Smooth muscle cell (in vitro differentiated cells): ENCODE data around the gene ZNF716. TPM values are rescaled to one million over a fixed set of nuclear protein-coding genes. Genes with fewer than 3 reads are reported as not detected.

ENCODE experiments used
- DNase-seq: peaks from one replicate; lab custom pipeline; 2025; ENCODE audit not compliant: unreplicated experiment; lab: John Stamatoyannopoulos, UW
- H2AFZ ChIP-seq: fragments of 200-600 bp; sonication (generic); 2 replicates; pipeline ENCODE4 v1.6.0; 2016; ENCODE audit warnings: antibody characterized with exemption, low read depth, mild to moderate bottlenecking
- H3F3A ChIP-seq: fragments of 200-600 bp; sonication (generic); 2 replicates; pipeline ENCODE4 v1.6.0; 2017; ENCODE audit warnings: antibody characterized with exemption, low read depth
- H3K27ac ChIP-seq: fragments of 200-600 bp; sonication (generic); 2 replicates; pipeline ENCODE4 v1.5.1; 2016; ENCODE audit warnings: low read depth, mild to moderate bottlenecking
- H3K27me3 ChIP-seq: fragments of 200-600 bp; sonication (generic); 2 replicates; pipeline ENCODE4 v1.6.1; 2016; ENCODE audit warnings: low read depth, mild to moderate bottlenecking
- H3K36me3 ChIP-seq: fragments of 200-600 bp; sonication (generic); 2 replicates; pipeline ENCODE4 v1.5.1; 2016; ENCODE audit warnings: low read depth
- H3K4me1 ChIP-seq: fragments of 200-600 bp; sonication (generic); 2 replicates; pipeline ENCODE4 v1.5.1; 2016; ENCODE audit warnings: low read depth
- H3K4me2 ChIP-seq: fragments of 200-600 bp; sonication (generic); 2 replicates; pipeline ENCODE4 v1.6.0; 2016; ENCODE audit warnings: mild to moderate bottlenecking
- H3K4me3 ChIP-seq: fragments of 200-600 bp; sonication (generic); 2 replicates; pipeline ENCODE4 v1.5.1; 2016; ENCODE audit warnings: mild to moderate bottlenecking
- H3K79me2 ChIP-seq: fragments of 200-600 bp; sonication (generic); 2 replicates; pipeline ENCODE4 v1.6.0; 2016; ENCODE audit warnings: low read depth, mild to moderate bottlenecking
- H3K9ac ChIP-seq: fragments of 200-600 bp; sonication (generic); 2 replicates; pipeline ENCODE4 v1.6.0; 2016; ENCODE audit warnings: low read depth
- H3K9me3 ChIP-seq: fragments of 200-600 bp; sonication (generic); replicated peaks from 2 replicates; pipeline ENCODE4 v1.5.1; 2016; ENCODE audit warnings: low read depth
- H4K20me1 ChIP-seq: fragments of 200-600 bp; sonication (generic); 2 replicates; pipeline ENCODE4 v1.6.0; 2016; ENCODE audit warnings: low read depth
- CTCF ChIP-seq: fragments of 200-600 bp; sonication (generic); IDR thresholded peaks from 2 replicates; pipeline ENCODE4 v1.5.1; 2017; ENCODE audit warnings: borderline replicate concordance, mild to moderate bottlenecking, antibody characterized with exemption; ENCODE audit not compliant: insufficient read depth, poor library complexity, severe bottlenecking
- WGBS: methylation state at CpG from one replicate; pipeline ENCODE4 v1.1.7; 2016; ENCODE audit warnings: low lambda C conversion rate; 5-methylcytosine and 5-hydroxymethylcytosine counted together
- polyA plus RNA-seq: library from polyadenylated mRNA; unstranded; fragments of >200 nt; fragmentation: Nextera tagmentation; extraction: Ambion mirVana; gene quantifications from 2 replicates; pipeline ENCODE4 v1.2.1, GENCODE V29; 2016
- total RNA-seq: library from RNA; depleted of rRNA; stranded (reverse); fragments of >200 nt; gene quantifications from 2 replicates; pipeline ENCODE4 v1.2.3, GENCODE V29; 2014

ZNF716 gene
- total and polyA plus RNA-seq, 2 experiments from 2014 or later: not detected

GRCh38 chr7:57412618-57413017 is 37.4 kb upstream of the ZNF716 start:
- H4K20me1 ChIP-seq: no peaks in the 10 kb centered on the region
- H3F3A ChIP-seq: no peaks in the 10 kb centered on the region
- no peak overlapping the region for H3K9ac ChIP-seq
- DNase-seq: no peak
- H3K4me1 ChIP-seq: no peaks in the 10 kb centered on the region
- H3K36me3 ChIP-seq: no peaks in the 10 kb centered on the region
- WGBS: 72% methylated on average over 3 of the region's 3 CpGs
- no peak overlapping the region for H3K4me3 ChIP-seq
- H3K79me2 ChIP-seq: no peaks in the 10 kb centered on the region
- H3K4me2 ChIP-seq: no peak overlapping the region
- H3K27me3 ChIP-seq: no peaks in the 10 kb centered on the region
- H3K9me3 ChIP-seq: no peaks in the 10 kb centered on the region
- TF ChIP-seq CTCF: no peak
- H3K27ac ChIP-seq: no peak overlapping the region
- no peak overlapping the region for H2AFZ ChIP-seq

GRCh38 chr7:57413529-57414398 is 36.2 kb upstream of the ZNF716 start:
- no peak overlapping the region for H3K4me2 ChIP-seq
- no peaks in the 10 kb centered on the region for H3K4me1 ChIP-seq
- H3K27me3 ChIP-seq: no peaks in the 10 kb centered on the region
- no peak for DNase-seq
- no peak for TF ChIP-seq CTCF
- H3K36me3 ChIP-seq: no peaks in the 10 kb centered on the region
- H3K9ac ChIP-seq: no peak overlapping the region
- no peaks in the 10 kb centered on the region for H4K20me1 ChIP-seq
- H3K79me2 ChIP-seq: no peaks in the 10 kb centered on the region
- H2AFZ ChIP-seq: no peak overlapping the region
- H3K9me3 ChIP-seq: no peaks in the 10 kb centered on the region
- WGBS: 57% methylated on average over 7 of the region's 7 CpGs
- no peaks in the 10 kb centered on the region for H3F3A ChIP-seq
- H3K4me3 ChIP-seq: no peak overlapping the region
- H3K27ac ChIP-seq: no peak overlapping the region

- no peak overlapping the region for H3K9ac ChIP-seq
- H3K79me2 ChIP-seq: no peaks in the 10 kb centered on the region
- no peaks in the 10 kb centered on the region for H3F3A ChIP-seq
- H4K20me1 ChIP-seq: no peaks in the 10 kb centered on the region
- no peaks in the 10 kb centered on the region for H3K9me3 ChIP-seq
- H2AFZ ChIP-seq: no peak overlapping the region
- no peak overlapping the region for H3K4me2 ChIP-seq
- no peak for TF ChIP-seq CTCF
- no peak overlapping the region for H3K4me3 ChIP-seq
- WGBS: 56% methylated on average over 6 of the region's 6 CpGs
- no peak for DNase-seq
- H3K4me1 ChIP-seq: no peaks in the 10 kb centered on the region
- H3K27me3 ChIP-seq: no peaks in the 10 kb centered on the region
- no peak overlapping the region for H3K27ac ChIP-seq
- no peaks in the 10 kb centered on the region for H3K36me3 ChIP-seq
These were observed 35.6 kb upstream of the ZNF716 start for GRCh38 chr7:57414415-57414814.

DNA sequence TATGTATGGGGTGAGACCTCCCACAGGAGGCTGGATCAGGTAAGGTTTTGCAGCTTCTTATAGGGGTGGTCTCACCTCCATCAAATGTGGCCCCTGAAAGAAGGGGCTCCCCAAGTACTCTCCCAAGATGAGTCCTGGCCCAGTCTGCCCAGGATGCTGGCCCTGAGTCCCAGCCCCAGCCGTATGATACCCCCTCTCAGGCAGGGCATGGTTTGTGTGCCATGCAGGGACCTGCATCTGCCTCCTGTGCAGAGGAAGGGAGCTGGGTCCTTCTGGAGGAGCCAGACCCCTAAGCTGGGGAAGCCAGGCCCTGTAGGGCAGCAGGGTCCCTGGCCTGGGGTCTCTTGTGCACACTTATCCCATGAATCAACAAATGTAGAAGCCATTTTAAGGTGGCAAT is 35.1 kb upstream of the ZNF716 start:
- Histone ChIP-seq H3K4me1 (no peaks in the 10 kb centered on the region), H3K9ac (no peak overlapping the region), H3K27ac (no peak overlapping the region), H3K79me2 (no peaks in the 10 kb centered on the region), H3K4me3 (no peak overlapping the region), H3K27me3 (no peaks in the 10 kb centered on the region), H2AFZ (no peak overlapping the region), H3K4me2 (no peak overlapping the region), H3K36me3 (no peaks in the 10 kb centered on the region), H4K20me1 (no peaks in the 10 kb centered on the region), H3F3A (no peaks in the 10 kb centered on the region), H3K9me3 (no peaks in the 10 kb centered on the region)
- no peak for TF ChIP-seq CTCF
- no peak for DNase-seq
- 73% methylated on average over 1 of the region's 1 CpG for WGBS
